GM20000 (cell line): ENCODE data around the gene RBBP8.

Experiments
- DNase-seq: peaks from one replicate; pipeline ENCODE4 v3.0.0; 2012; ENCODE audit warnings: low spot score
- TF ChIP-seq, protein P1 (sequence below): IDR thresholded peaks from 2 replicates; pipeline ENCODE4 v1.5.1; 2012; ENCODE audit warnings: mild to moderate bottlenecking, control low read depth; ENCODE audit errors: extremely low read depth, missing control alignments

The RBBP8 gene

DNA sequence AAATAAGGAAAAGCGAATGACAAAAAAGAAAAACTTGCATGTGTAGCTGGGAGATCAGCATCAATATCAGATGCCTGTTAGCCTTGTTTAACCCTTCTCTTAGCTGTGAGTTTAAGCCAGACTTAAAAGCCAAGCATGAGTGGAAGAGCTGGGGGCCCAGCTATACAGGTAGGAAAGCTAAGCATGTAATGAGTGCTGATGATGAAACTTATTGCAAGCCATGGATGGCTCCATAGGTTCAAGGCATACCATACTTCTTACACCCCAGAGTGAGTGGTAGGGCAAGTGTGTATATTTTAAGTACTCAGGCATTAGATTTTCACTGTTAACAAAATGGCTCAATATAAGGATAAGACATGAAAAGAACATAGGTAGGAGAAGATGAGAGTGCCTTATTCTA lies 28.0 kb downstream of the RBBP8 start:
- TF ChIP-seq, protein P1, sequence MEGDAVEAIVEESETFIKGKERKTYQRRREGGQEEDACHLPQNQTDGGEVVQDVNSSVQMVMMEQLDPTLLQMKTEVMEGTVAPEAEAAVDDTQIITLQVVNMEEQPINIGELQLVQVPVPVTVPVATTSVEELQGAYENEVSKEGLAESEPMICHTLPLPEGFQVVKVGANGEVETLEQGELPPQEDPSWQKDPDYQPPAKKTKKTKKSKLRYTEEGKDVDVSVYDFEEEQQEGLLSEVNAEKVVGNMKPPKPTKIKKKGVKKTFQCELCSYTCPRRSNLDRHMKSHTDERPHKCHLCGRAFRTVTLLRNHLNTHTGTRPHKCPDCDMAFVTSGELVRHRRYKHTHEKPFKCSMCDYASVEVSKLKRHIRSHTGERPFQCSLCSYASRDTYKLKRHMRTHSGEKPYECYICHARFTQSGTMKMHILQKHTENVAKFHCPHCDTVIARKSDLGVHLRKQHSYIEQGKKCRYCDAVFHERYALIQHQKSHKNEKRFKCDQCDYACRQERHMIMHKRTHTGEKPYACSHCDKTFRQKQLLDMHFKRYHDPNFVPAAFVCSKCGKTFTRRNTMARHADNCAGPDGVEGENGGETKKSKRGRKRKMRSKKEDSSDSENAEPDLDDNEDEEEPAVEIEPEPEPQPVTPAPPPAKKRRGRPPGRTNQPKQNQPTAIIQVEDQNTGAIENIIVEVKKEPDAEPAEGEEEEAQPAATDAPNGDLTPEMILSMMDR, result no peak
- DNase-seq, result no peak

DNA sequence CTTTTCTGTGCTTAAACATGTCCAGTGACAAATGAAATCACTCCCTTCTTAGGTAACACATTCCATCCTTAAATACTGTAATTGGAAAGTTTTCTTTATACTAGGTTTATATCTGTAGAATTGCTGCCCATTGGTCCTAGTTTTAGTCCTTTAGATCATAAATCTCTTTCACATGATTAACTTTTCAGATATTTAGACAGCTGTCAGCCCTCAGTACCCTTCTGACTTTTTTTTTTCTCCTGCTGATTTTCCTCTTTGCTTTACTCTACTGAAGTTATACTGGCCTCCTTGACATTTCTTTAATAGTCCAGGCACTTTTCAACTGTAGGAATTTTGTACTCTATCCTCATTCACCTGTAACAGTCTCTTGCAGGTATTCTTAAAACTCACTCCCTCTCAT lies 28.9 kb downstream of the RBBP8 start:
- TF ChIP-seq, protein P1, result no peak
- DNase-seq, result no peak

GRCh38 chr18:22964116-22964515 lies 31.0 kb downstream of the RBBP8 start:
- TF ChIP-seq, protein P1, result no peak
- DNase-seq, result no peak

DNA sequence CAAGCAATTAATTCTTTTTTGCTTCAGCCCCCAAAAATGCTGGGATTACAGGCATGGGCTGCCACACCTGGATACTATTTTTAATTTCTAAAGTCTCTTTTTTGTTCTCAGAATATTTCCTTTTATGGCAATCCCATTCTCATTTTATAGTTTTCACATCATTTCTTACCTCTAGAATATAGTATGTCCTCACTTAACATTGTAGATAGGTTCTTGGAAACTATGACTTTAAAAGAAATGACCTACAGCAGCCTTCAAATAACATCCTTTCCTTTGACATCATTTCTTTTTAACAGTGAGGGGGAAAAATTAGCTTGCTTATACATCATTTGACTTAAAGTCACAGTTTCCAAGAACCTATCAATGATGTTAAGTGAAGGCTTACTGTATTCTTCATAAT lies 31.6 kb downstream of the RBBP8 start:
- no peak for DNase-seq
- TF ChIP-seq, protein P1, result no peak

DNA sequence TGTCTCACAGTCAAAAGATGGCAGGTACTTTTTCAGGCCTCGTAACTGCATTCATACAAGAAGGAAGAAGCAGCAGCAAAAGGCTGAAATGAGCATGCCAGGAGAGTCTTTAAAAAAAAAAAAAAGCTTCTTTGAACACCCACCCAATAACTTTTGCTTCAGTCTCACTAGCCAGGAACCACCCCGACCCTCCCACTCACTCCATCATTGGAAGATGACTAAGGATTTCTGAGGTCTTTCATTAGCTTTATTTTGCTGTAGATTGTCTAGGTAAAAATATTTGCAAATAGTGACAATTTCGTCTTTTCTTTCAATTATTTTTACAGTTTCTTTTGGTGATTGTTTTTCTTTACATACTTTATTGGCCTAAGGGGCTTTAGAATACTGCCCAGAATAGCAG lies 37.9 kb downstream of the RBBP8 start:
- DNase-seq, result no peak
- TF ChIP-seq, protein P1, result no peak

DNA sequence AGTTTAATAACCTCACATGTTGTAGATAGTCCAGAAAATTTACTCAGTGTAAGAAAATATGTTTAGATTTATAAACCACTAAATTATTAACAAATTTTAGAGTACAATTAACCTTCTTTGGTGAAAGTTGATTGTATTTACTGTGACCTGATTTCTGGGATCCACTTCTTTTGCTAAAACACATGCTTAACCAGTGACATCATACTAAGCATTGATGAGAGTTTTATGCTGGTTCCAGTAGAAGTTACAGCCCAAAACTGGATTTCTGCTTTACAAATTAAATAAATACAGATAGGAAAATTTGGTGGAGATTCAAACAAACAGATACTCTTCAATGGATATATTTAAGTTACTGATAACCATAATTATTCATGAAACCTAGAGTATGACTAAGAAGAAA lies 40.9 kb downstream of the RBBP8 start:
- TF ChIP-seq, protein P1, result no peak
- no peak for DNase-seq

DNA sequence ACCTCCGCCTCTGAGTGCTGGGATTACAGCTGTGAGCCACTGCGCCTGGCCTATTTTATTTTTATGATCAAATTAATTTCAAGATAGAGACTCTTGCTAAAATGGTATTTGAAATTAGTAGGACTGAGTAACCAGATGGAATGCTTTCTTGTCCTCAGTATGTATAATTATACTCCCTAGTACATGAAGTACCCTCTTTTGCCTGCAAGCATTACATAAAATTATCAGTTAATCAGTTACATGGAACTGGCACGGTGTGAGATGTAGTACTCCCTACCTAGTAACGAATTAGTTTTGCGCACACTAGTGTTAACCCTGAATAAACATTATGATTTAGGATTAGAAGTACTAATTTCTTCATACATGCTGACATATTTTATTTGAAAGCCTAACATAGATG lies 41.6 kb downstream of the RBBP8 start:
- DNase-seq, result no peak

More for the DNA sequence above, 41.6 kb downstream of the RBBP8 start:
- TF ChIP-seq, protein P1, result no peak
